ENCODE measurements around the gene PPP1R9B. TPM values are rescaled to one million over a fixed set of nuclear protein-coding genes. Genes with fewer than 3 reads are reported as not detected.

PPP1R9B gene
- total RNA-seq, 4 donors from 2014 or later = 24.9 to 35.9 (median 28.2) TPM

- Histone ChIP-seq H3K36me3 (peaks cover 0 to 85% (median 9%) of the 10 kb centered on the region in 3 donors), H3K4me1 (peaks cover 17 to 69% (median 35%) of the 10 kb centered on the region in 3 donors), H3K9me3 (no peaks in the 10 kb centered on the region), H3K4me3 (no peak overlapping the region), H3K27me3 (no peaks in the 10 kb centered on the region), H3K27ac (peak overlapping the region in 3 of 4 donors; percentile 62 to 84 (median 77))
- intact Hi-C loops (cut with DNase I) = no loop called here
- no CpG with 5 or more reads among the region's 2 CpGs for WGBS, 2 donors
- TF ChIP-seq, protein P1, sequence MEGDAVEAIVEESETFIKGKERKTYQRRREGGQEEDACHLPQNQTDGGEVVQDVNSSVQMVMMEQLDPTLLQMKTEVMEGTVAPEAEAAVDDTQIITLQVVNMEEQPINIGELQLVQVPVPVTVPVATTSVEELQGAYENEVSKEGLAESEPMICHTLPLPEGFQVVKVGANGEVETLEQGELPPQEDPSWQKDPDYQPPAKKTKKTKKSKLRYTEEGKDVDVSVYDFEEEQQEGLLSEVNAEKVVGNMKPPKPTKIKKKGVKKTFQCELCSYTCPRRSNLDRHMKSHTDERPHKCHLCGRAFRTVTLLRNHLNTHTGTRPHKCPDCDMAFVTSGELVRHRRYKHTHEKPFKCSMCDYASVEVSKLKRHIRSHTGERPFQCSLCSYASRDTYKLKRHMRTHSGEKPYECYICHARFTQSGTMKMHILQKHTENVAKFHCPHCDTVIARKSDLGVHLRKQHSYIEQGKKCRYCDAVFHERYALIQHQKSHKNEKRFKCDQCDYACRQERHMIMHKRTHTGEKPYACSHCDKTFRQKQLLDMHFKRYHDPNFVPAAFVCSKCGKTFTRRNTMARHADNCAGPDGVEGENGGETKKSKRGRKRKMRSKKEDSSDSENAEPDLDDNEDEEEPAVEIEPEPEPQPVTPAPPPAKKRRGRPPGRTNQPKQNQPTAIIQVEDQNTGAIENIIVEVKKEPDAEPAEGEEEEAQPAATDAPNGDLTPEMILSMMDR (IDR thresholded peaks at IDR 0.05) = no peak
- TF ChIP-seq POLR2A (IDR thresholded peaks at IDR 0.05) = no peak
- no peak for DNase-seq
Measured at GRCh38 chr17:50103252-50103651, 47.2 kb downstream of the PPP1R9B start.

DNA sequence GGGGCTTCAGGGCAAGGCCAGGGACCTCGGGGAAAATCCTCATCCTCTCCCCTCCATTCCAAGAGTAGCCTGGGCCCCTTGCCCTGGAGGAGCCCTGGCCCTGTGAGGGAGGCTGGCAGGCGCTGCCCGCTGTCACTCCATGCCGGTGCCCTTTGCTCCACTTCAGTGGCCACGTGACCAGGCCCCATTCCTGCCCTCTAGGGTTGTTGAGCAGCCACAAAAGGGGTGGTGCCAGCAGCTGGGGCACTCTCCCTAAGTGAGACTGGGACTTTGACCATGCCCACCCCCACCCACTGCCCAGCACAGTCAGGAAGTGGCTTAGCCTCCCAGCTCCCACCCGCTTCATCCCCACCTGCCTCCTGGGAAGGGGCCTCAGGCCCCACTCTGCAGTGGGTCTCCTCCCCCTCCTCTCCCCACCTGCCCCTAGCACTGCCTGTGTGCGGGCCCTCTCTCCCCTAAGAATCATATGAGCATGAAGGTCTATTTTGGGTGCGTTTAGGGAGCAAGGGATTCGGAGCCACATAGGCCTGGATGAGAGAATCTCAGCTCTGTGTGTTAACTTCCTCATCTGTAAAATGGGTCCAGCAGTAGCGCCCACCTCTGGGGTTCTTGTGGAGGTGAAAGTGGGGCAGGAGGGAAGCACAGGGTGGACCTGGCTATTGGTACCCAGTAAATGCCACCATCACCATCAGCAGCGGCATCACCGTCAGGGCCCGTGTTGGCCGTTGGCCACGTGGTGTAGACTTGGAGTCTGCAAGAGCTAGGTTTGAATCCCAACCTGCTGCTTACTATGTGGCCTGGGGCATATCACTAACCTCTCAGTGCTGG, 48.1 kb downstream of the PPP1R9B start:
- no peak for DNase-seq
- Histone ChIP-seq H3K27me3 (no peaks in the 10 kb centered on the region), H3K36me3 (peaks cover 0 to 85% (median 6%) of the 10 kb centered on the region in 3 donors), H3K4me1 (peaks cover 17 to 60% (median 30%) of the 10 kb centered on the region in 3 donors), H3K9me3 (no peaks in the 10 kb centered on the region), H3K4me3 (no peak overlapping the region), H3K27ac (peak overlapping the region; percentile 59 to 84 (median 70))
- TF ChIP-seq POLR2A (IDR thresholded peaks at IDR 0.05) = no peak
- TF ChIP-seq, protein P1 (IDR thresholded peaks at IDR 0.05) = no peak
- intact Hi-C loops (cut with DNase I) = no loop called here
- 76 to 87% methylated on average over 5 to 7 of the region's 15 CpGs for WGBS, 2 donors

- DNase-seq = no peak
- intact Hi-C loops (cut with DNase I) = no loop called here
- TF ChIP-seq, protein P1 (IDR thresholded peaks at IDR 0.05) = peak in 1 of 6 experiments; percentile 11
- no peak for TF ChIP-seq POLR2A (IDR thresholded peaks at IDR 0.05)
- Histone ChIP-seq H3K27ac (peak overlapping the region; percentile 59 to 84 (median 70)), H3K36me3 (peaks cover 0 to 84% (median 6%) of the 10 kb centered on the region in 3 donors), H3K4me3 (peak overlapping the region in 1 of 4 donors; percentile 30), H3K9me3 (no peaks in the 10 kb centered on the region), H3K27me3 (no peaks in the 10 kb centered on the region), H3K4me1 (peaks cover 21 to 60% (median 34%) of the 10 kb centered on the region in 3 donors)
- WGBS, 2 donors = 28 to 36% methylated on average over 10 to 12 of the region's 17 CpGs
Measured at GRCh38 chr17:50101346-50102163, 48.9 kb downstream of the PPP1R9B start.

GRCh38 chr17:50100921-50101345, 49.5 kb downstream of the PPP1R9B start:
- Histone ChIP-seq H3K4me3 (peak overlapping the region in 1 of 4 donors; percentile 30), H3K4me1 (peaks cover 27 to 66% (median 40%) of the 10 kb centered on the region in 3 donors), H3K9me3 (no peaks in the 10 kb centered on the region), H3K36me3 (peaks cover 0 to 78% (median 2%) of the 10 kb centered on the region in 3 donors), H3K27ac (peak overlapping the region in 3 of 4 donors; percentile 62 to 84 (median 77)), H3K27me3 (no peaks in the 10 kb centered on the region)
- WGBS, 2 donors = 41 to 57% methylated on average over 5 of the region's 15 CpGs
- intact Hi-C loops (cut with DNase I) = no loop called here
- TF ChIP-seq POLR2A (IDR thresholded peaks at IDR 0.05) = no peak
- TF ChIP-seq, protein P1 (IDR thresholded peaks at IDR 0.05) = no peak
- DNase-seq = no peak

Measured in esophagus squamous epithelium (tissue), 5 donors.